Lung (tissue), 12 donors: ENCODE data around the gene OAS1. TPM values are rescaled to one million over a fixed set of nuclear protein-coding genes. Genes with fewer than 3 reads are reported as not detected.

Experiments used
- ATAC-seq: fragments of 200-7000 bp; cut with Tn5 transposase; one replicate; pipeline ENCODE4 v1.9.1; 2020; ENCODE audit warnings: moderate number of reproducible peaks; ENCODE audit not compliant: insufficient read depth, low FRiP score
- DNase-seq, 3 donors: peaks; one replicate each; pipeline ENCODE4 v3.0.0-alpha.2; 2013 to 2017
- H3K27ac ChIP-seq, 2 donors: one replicate each; pipeline ENCODE4 v1.5.1; 2013; ENCODE audit warnings: mild to moderate bottlenecking in 2 of 2, moderate library complexity in 2 of 2, control low read depth in 1 of 2, inconsistent platforms in 1 of 2, low read depth in 1 of 2, low read length in 1 of 2
- H3K27me3 ChIP-seq, 3 donors: one replicate each; pipeline ENCODE4 v1.5.1; 2013; ENCODE audit warnings: low read length in 2 of 3; ENCODE audit not compliant: control insufficient read depth in 3 of 3, insufficient read depth in 3 of 3
- H3K36me3 ChIP-seq, 4 donors: one replicate each; pipeline ENCODE4 v1.5.1; 2013; ENCODE audit warnings: low read length in 4 of 4, mild to moderate bottlenecking in 1 of 4, moderate library complexity in 1 of 4; ENCODE audit not compliant: control insufficient read depth in 4 of 4, insufficient read depth in 4 of 4
- H3K4me1 ChIP-seq, 5 donors: one replicate each; pipeline ENCODE4 v1.5.1; 2013; ENCODE audit warnings: low read length in 5 of 5, mild to moderate bottlenecking in 2 of 5, moderate library complexity in 1 of 5; ENCODE audit not compliant: control insufficient read depth in 5 of 5, insufficient read depth in 5 of 5
- H3K4me3 ChIP-seq: one replicate; pipeline ENCODE4 v1.5.1; 2013; ENCODE audit warnings: mild to moderate bottlenecking, control low read depth, moderate library complexity
- H3K9ac ChIP-seq, 2 donors: one replicate each; pipeline ENCODE4 v1.5.1; 2013; ENCODE audit warnings: low read length in 2 of 2, control low read depth in 1 of 2; ENCODE audit not compliant: insufficient read depth in 1 of 2
- H3K9me3 ChIP-seq, 4 donors: one replicate each; pipeline ENCODE4 v1.5.1; 2013; ENCODE audit warnings: low read length in 3 of 4, mild to moderate bottlenecking in 1 of 4, moderate library complexity in 1 of 4; ENCODE audit not compliant: control insufficient read depth in 4 of 4, insufficient read depth in 3 of 4
- WGBS, 2 donors: extraction: QIAGEN DNeasy Blood & Tissue Kit; methylation state at CpG; one replicate each; pipeline ENCODE4 v1.1.7; 2013; 5-methylcytosine and 5-hydroxymethylcytosine counted together
- polyA plus RNA-seq, 2 donors: library from polyadenylated mRNA; stranded (reverse); fragments of 200-250 nt; gene quantifications; one replicate each; pipeline ENCODE4 v1.2.1, GENCODE V29; 2013
- total RNA-seq, 2 donors: library from RNA; depleted of rRNA in 1 of 2; stranded (reverse); fragments of >200 nt in 1 of 2; gene quantifications; one replicate each; pipeline ENCODE4 v1.2.1, GENCODE V29; 2014 to 2021
- TF ChIP-seq, protein P1 (sequence below): IDR thresholded peaks from 2 replicates; pipeline ENCODE4 v1.5.1; 2012; ENCODE audit warnings: mild to moderate bottlenecking; ENCODE audit errors: control extremely low read depth, extremely low read depth
- donor health status: control.
- donor health status: control.
- donor health status: Bipolar disorder and iron deficiency.
- donor health status: healthy.
- donor health status: DM: yes; HTN: yes; CAD: no.

OAS1 gene
- total and polyA plus RNA-seq, 4 donors = 14.6 to 40.3 (median 18.5) TPM

DNA sequence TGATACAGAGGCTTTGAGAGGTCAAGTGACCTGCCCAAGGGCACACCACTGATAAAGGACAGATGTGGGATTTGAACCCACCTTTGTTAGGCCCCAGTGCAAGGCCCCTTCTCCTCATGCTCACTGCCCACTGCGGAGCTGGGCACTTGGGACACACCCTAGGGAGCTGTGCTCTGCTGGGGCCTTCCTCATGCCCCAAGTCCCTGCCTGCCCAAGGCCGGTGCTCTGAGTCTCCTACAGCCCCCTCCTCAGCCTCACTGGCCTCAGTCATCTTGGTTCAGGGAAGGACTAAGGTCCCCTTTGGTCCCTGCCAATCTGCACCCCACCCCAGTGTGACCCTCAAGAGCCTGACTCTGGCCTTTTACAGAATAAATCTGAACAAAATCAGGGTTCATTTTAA is 23.6 kb downstream of the OAS1 start:
- DNase-seq (no peak), ATAC-seq (no peak)
- Histone ChIP-seq H3K4me3 (no peak overlapping the region), H3K27ac (no peak overlapping the region), H3K27me3 (peaks cover 0 to 3% (median 0%) of the 10 kb centered on the region in 3 donors), H3K9ac (no peak overlapping the region), H3K4me1 (no peaks in the 10 kb centered on the region), H3K9me3 (no peaks in the 10 kb centered on the region), H3K36me3 (peaks cover 0 to 4% (median 0%) of the 10 kb centered on the region in 4 donors)
- 94 to 97% methylated on average over 2 of the region's 2 CpGs for WGBS, 2 donors
- TF ChIP-seq, protein P1, sequence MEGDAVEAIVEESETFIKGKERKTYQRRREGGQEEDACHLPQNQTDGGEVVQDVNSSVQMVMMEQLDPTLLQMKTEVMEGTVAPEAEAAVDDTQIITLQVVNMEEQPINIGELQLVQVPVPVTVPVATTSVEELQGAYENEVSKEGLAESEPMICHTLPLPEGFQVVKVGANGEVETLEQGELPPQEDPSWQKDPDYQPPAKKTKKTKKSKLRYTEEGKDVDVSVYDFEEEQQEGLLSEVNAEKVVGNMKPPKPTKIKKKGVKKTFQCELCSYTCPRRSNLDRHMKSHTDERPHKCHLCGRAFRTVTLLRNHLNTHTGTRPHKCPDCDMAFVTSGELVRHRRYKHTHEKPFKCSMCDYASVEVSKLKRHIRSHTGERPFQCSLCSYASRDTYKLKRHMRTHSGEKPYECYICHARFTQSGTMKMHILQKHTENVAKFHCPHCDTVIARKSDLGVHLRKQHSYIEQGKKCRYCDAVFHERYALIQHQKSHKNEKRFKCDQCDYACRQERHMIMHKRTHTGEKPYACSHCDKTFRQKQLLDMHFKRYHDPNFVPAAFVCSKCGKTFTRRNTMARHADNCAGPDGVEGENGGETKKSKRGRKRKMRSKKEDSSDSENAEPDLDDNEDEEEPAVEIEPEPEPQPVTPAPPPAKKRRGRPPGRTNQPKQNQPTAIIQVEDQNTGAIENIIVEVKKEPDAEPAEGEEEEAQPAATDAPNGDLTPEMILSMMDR = no peak

DNA sequence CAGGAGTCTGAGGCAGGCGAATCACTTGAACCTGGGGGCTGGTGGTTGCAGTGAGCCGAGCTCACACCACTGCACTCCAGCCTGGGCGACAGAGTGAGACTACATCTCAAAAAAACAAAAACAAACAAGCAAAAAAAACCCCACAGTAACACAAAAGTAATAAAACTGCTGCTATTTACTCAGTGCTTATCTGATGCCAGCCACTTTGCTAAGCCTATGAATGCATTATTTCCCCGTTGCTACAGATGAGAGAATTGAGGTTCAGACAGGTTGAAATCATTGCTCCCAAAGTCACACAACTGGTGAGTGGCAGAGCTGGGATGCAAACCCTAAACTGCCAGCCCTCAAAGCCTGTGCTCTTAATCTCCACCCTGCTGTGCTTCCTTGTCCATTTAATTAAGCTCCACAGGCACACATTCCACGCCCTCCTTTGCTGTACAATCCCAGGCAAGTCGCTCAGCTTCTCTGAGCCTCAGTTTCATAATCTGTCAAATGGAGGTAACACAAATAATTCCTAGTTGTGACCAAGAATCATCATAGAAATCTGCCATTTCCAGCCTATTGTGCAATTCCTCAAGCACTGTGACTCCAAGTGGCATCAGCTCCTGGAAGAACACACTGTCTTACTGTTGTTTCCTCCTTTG is 25.8 kb downstream of the OAS1 start:
- Histone ChIP-seq H3K27me3 (peaks cover 0 to 3% (median 0%) of the 10 kb centered on the region in 3 donors), H3K9ac (no peak overlapping the region), H3K4me1 (no peaks in the 10 kb centered on the region), H3K4me3 (no peak overlapping the region), H3K9me3 (no peaks in the 10 kb centered on the region), H3K36me3 (no peaks in the 10 kb centered on the region), H3K27ac (no peak overlapping the region)
- TF ChIP-seq, protein P1 = no peak
- no peak for ATAC-seq
- WGBS, 2 donors = 69 to 85% methylated on average over 6 of the region's 6 CpGs
- no peak for DNase-seq

DNA sequence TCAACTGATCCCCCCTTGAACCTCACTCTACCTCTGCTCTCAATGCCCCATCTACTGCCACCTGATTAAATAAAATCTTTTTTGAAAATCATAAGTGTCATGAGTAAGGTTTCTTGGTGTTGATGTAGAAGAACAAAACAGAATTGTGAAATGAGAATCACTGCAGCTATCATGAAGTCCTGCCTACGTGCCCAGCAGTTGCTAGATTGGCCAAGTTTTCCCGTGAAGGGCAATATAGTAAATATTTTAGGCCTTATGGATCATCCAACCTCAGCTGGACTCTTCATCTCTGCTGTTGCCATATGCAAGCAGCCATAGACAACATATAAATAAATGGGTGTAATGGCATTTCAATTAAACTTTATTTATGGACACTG is 26.4 kb downstream of the OAS1 start:
- H3K36me3 ChIP-seq = no peaks in the 10 kb centered on the region
- no peak for DNase-seq
- TF ChIP-seq, protein P1 = no peak
- WGBS, 2 donors = 68 to 77% methylated on average over 2 of the region's 2 CpGs
- H3K9ac ChIP-seq = no peak overlapping the region
- ATAC-seq = no peak
- H3K27me3 ChIP-seq = peaks cover 0 to 3% (median 0%) of the 10 kb centered on the region in 3 donors
- H3K4me3 ChIP-seq = no peak overlapping the region
- H3K4me1 ChIP-seq = no peaks in the 10 kb centered on the region
- no peak overlapping the region for H3K27ac ChIP-seq
- H3K9me3 ChIP-seq = no peaks in the 10 kb centered on the region

DNA sequence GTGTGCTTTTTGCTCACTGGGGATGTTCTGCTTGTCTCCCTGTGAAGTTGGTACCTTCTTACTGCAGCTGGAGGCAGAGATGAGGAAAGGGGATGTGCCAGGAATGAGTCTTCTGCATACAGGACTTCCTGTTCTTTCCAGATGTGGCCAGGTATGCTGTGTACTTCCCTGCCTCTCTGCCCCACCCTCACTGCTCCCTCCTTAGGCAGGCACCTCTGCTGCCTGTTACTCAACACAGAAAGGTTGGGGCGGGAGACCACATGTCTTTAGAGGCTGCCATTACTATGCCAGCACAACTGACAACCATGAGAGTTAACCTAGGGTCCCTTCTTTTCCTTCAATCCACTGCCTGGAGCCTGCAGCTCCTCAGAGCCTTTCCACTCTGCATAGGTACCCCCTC is 29.5 kb downstream of the OAS1 start:
- WGBS, 2 donors = 78 to 93% methylated on average over 1 of the region's 1 CpG
- Histone ChIP-seq H3K4me1 (peaks cover 0 to 13% (median 3%) of the 10 kb centered on the region in 5 donors), H3K9me3 (no peaks in the 10 kb centered on the region), H3K4me3 (no peak overlapping the region), H3K36me3 (no peaks in the 10 kb centered on the region), H3K27ac (peak overlapping the region in 1 of 2 donors; percentile 58), H3K9ac (no peak overlapping the region), H3K27me3 (no peaks in the 10 kb centered on the region)
- ATAC-seq (no peak), DNase-seq (no peak)
- TF ChIP-seq, protein P1 = no peak
